Measurements from ENCODE around the gene RAB26.

GRCh38 chr16:2161911-2162310 lies 13.5 kb downstream of the RAB26 start:
- TF ChIP-seq CTCF (IDR thresholded peaks at IDR 0.05 in 8 of 11, conservative IDR thresholded peaks at IDR 0.05 in 3 of 11) = no peak
- TF ChIP-seq POLR2A (IDR thresholded peaks at IDR 0.05) = no peak
